IPS DF 4.7 (cell line): ENCODE results near the gene BSND.
"Not testable (repeated sequence)": the region's sequence is repeated elsewhere in the genome, so short reads cannot be mapped to it uniquely, and the experiment has no call there.

Experiments
- DNase-seq: peaks from one replicate; pipeline ENCODE4 v3.0.0-alpha.2; 2013; ENCODE audit warnings: low spot score; ENCODE audit errors: extremely low read depth

Gene BSND

DNA sequence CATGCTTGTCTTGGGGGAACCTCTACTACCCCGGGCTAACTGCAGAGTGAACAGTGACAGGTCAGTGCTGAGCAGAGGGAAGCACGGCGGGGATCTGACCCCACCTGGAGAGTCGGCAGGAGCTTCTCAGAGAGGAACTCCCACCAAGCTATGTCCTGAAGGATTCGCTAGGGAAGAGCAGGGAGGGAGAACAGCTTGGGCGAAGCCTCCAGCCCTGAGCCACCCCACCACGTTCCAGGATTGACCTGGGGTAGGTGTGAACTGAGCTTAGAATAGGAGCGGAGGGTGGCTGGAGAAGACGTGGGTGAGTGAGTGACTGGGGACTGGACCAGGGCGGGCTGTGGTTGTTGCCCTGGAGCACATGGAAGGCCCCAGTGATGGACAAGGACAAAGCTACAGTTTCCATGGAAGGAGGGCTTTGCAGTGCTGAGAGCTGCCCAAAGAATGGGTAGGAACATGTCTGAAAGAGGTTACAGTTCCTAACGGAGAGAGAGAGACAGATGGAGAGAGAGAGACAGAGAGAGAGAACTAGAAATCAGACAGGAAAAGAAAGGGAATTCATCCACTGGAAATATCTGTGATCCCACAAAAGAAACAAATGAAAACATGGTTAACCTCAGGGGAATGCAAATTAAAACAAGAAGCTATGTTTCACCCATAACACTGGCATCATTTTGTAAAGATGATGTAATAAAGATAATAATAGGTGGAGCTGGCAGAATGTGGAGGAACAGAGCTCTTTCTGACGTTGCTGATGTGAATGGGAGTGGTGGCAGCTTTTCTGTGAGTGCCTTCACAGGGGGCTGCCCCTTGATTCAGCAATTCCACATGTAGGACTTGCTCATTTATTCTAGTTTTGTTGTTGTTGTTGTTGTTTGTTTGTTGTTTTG lies 17.2 kb downstream of the BSND start:
- DNase-seq, result no peak

- DNase-seq, result no peak
Measured at GRCh38 chr1:55018395-55018794, 19.7 kb downstream of the BSND start.

DNA sequence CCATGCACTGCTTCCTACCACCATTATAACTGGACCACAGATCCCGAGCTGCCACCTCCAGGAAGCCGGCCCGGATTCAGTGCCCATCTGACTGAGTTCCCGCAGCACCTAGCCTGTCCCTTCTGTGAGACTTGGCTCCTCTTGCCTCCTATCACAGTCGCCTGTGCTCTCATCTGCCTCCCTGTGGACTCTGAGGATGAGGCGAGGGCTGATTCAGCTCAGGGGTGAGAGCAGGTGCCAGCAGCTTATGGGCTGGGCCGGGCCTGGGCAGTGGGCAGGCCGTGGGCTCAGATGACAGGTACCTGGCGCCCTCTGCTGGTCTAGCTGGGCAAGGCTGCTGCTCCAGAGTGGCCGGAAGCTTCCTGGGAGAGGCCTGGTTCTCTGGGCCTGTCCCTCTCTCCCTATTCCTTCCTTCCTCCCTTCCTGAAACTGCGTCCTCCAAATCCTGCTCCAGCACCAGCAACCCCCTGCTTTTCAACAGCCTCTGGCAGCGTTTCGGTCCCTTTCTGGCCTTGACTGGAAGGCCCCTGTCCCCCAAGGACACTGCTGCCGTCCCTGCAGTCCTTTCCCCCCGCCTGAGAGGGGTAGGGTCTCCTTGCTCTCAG lies 23.3 kb downstream of the BSND start:
- DNase-seq, result peak; percentile 93

- not testable (repeated sequence) for DNase-seq
Measured at GRCh38 chr1:55024163-55024562, 25.4 kb downstream of the BSND start.

GRCh38 chr1:55026682-55027081 lies 27.9 kb downstream of the BSND start:
- not testable (repeated sequence) for DNase-seq

- not testable (repeated sequence) for DNase-seq
Measured at GRCh38 chr1:55031098-55031497, 32.4 kb downstream of the BSND start.

GRCh38 chr1:55033265-55033614 lies 34.5 kb downstream of the BSND start:
- DNase-seq, result no peak

DNA sequence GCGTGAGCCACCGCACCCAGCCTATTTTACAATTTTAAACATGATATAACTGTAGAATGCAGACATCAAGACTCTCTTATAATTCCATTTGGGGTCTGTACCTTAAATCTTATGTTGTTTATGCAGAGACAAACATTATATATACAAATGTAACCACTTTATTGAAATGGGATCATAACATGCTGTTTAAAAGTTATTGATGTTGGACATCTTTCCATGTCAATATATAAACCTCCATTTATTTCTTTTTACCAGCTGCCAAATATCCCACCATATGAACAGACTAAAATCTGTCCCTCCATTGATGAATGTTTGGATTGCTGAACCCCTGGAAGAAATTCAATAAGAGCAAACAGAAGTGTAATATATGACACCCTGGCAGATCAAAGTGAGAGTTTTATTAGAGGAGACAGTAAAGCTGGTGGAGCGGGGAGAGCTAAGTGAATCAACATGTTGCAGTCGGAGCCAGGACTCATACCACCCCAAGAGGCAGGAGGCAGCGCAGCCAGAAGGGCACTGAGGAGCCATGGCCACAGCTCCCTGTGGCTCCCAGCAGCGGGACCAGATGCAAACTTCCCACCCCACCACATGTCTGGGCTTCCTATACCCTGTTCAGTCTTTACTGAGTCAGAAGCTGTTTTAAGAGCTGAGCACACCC lies 35.9 kb downstream of the BSND start:
- DNase-seq, result no peak

DNA sequence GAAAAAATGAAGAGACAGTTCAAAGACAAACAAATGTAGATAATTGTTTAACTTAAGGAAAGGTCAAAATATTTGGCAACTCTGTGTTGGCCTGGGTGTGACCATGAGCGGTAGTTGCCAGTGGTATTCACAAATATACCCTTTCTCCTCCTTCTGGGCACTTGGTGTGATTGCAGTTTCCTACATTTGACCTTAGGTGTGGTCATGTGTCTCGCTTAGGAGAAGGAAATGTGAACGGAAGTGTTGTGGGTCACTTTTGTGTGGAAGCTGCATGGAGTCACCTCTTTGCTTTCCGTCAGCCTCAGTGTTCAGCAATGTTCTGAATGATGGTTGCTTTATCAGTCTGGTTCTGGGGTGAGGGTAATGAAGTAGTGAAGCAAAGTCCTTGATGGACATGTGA lies 37.2 kb downstream of the BSND start:
- DNase-seq, result no peak

DNA sequence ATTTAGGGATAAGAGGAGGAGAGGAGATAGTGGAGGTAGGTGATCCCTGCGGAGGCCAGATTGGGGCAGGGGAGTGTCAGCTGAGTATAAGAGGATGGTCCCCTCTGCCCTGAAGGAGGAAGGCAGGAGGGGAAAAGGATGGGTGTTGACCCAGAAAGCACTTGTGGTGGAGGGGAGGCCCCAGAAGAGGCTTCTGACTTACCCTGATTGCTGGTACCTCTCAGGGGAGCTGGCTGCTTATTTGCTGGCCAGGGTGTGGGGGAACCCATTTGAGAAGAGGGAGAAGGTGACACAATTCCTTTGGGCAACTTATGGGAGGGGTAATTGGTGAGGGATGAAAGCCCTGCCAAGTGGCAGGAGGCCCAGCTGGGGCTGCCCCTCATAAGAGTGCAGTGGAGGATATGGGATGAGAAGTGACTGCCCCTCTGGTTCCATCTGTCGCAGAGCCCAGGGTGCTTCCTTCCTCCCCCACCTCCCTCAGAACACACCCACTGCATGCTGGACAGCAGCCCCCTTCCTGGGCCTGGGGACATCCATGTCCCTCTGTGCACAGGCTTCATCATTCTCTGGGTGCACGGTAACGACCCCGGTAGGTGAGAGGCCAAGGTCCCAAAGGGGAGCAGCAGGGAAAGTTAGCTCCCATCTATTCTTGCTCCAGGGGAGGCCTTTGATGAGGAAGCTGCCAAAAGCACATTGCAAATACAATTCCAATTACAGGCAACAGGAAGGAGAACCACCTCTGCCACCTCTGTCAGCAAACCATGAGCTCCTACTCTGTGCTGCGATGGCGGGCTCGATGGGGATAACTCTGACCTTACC lies 39.2 kb downstream of the BSND start:
- DNase-seq, result no peak

DNA sequence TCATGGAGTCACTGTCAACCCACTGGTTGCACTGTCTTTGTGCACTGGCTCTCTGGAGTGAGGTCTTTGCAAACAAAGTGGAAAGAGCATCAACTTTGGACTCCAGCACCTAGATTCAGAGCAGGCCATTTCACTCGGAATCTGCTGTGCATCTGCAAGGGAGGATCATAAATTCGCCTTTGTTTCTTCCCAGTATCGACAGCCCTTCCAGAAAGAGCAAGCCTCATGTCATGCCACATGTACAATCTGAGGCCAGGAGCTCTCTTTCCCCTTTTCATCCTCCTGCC lies 39.8 kb downstream of the BSND start:
- DNase-seq, result no peak

DNA sequence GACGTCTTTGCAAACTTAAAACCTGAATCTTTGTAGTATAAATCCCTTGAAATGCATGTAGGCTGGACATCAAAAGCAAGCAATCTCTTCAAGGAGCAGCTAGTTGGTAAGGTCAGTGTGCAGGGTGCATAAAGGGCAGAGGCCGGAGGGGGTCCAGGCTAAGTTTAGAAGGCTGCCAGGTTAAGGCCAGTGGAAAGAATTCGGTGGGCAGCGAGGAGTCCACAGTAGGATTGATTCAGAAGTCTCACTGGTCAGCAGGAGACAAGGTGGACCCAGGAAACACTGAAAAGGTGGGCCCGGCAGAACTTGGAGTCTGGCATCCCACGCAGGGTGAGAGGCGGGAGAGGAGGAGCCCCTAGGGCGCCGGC lies 40.2 kb downstream of the BSND start:
- no peak for DNase-seq

- no peak for DNase-seq
Measured at GRCh38 chr1:55039342-55040082, 40.8 kb downstream of the BSND start, which contains the start of gene PCSK9. Gene PCSK9 (plus strand): TSS chr1:55039548. CDS start chr1:55039838, 290 bp downstream.

GRCh38 chr1:55040083-55040932 lies 41.6 kb downstream of the BSND start:
- no peak for DNase-seq

DNA sequence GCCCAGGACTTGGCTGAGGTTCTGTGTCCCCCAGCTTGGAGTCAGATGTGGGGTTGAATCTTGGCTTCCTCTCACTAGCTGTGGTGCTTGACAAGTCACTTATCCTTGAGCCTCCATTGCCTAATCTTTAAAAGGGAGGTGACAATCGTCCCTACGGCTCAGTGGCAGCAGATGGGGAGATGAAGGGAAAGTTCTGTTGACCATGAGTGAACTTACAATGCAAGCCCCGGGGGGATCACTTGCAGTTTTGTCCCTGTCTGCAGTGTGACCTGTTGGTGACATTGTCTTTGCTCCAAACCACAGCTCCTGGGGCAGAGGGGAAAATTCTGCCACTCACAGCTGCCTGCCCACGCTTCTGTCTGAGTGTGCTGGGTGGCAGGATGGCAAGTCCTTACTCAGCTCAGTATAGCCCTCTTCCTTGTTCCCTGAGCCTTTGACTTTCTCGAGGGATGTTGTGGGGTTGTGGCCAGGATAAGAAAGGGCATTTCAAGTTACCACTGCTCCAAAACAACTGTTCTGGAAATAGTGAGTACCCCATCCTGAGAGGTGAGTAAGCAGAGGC lies 42.3 kb downstream of the BSND start:
- DNase-seq, result no peak

DNA sequence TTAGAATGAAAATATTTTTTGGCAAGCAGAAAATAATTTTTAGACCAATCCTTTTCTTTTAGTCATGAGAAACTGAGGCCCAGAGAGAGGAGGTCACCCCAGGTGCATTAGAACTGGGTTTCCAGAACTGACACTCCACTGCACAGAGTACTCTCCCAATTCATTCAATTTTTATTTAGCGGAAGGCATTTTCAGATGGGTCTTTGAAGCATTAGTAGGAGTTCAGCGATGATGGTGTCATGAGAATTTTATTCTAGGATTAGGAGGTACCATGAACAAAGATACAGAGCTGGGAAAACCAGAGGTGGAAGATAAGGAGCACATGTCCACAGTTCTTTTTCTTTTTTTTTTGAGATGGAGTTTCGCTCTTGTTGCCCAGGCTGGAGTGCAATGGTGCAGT lies 42.9 kb downstream of the BSND start:
- DNase-seq, result no peak

DNA sequence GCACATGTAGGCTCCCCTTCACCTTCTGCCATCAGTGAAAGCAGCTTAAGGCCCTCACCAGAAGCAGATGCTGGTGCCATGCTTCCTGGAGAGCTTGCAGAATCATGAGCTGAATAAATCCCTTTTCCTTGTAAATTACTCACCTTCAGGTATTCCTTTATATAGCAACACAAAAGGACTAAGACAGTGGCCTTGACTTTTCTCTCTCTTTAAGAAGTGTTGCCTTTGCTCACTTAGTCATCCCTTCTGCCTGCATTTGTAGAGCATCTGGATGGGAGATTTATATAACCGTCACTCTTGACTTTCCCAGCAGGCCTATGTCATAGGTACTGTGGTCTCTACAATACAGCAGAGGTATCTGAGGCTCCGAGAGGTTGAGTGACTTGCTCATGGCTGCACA lies 44.3 kb downstream of the BSND start:
- DNase-seq, result no peak

GRCh38 chr1:55043726-55044125 lies 45.0 kb downstream of the BSND start:
- no peak for DNase-seq

DNA sequence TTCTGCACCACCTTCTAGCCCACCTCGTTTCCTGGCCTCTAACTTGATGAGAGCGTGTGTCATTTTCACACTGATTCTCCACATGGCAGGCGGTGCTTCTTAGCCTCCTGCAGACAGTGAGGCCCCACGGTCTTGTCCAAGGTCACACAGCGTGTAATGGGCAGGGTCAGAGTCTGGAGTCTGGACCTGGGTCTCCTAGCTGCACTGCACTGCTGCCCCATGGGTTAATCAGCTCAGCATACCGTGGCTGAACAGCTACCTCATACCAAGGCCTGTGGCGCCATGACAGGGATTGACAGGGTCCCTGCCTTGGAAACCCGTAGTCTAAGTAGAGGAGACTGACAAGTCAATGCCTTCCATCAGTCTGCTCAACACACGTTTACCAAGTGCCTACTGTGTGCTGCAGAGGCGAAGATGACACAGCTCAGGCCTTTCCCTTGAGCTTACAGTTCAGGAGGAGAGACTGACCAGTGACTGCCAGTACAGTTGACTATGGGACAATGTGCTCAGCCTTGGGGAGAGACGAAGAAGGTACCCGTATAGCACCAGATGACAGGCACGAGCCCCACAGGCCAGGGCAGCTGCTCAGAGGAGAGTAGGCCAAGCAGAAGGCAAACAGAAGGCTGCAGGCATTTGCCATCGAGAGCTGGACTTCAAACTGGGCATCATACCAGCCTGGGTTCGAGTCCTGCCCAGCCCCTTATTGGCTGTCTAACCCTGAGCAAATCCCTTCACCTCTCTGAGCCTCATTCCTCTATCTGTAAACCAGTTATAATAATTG lies 46.1 kb downstream of the BSND start:
- DNase-seq, result no peak
